Loucy (cell line): ENCODE results near the gene AURKAIP1.
"Not testable (repeated sequence)": the region's sequence is repeated elsewhere in the genome, so short reads cannot be mapped to it uniquely, and the experiment has no call there.

ENCODE experiments used
- EZH2phosphoT487 ChIP-seq: fragments of 200-600 bp; IDR thresholded peaks from 2 replicates; pipeline ENCODE4 v1.6.1; 2018; ENCODE audit warnings: antibody characterized with exemption, mild to moderate bottlenecking, moderate library complexity, borderline replicate concordance
- TF ChIP-seq, protein P1 (sequence below): fragments of 200-600 bp; sonication (generic); conservative IDR thresholded peaks from 2 replicates; pipeline ENCODE4 v1.5.1; 2014; ENCODE audit warnings: mild to moderate bottlenecking, antibody characterized with exemption, low read length

DNA sequence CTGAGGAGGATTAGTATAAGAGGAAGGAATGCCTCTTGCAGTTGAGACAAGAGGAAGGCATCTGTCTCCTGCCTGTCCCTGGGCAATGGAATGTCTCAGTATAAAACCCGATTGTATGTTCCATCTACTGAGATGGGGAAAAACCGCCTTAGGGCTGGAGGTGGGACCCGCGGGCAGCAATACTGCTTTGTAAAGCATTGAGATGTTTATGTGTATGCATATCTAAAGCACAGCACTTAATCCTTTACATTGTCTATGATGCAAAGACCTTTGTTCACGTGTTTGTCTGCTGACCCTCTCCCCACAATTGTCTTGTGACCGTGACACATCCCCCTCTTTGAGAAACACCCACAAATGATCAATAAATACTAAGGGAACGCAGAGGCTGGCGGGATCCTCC, 35.2 kb upstream of the AURKAIP1 start:
- TF ChIP-seq, protein P1, sequence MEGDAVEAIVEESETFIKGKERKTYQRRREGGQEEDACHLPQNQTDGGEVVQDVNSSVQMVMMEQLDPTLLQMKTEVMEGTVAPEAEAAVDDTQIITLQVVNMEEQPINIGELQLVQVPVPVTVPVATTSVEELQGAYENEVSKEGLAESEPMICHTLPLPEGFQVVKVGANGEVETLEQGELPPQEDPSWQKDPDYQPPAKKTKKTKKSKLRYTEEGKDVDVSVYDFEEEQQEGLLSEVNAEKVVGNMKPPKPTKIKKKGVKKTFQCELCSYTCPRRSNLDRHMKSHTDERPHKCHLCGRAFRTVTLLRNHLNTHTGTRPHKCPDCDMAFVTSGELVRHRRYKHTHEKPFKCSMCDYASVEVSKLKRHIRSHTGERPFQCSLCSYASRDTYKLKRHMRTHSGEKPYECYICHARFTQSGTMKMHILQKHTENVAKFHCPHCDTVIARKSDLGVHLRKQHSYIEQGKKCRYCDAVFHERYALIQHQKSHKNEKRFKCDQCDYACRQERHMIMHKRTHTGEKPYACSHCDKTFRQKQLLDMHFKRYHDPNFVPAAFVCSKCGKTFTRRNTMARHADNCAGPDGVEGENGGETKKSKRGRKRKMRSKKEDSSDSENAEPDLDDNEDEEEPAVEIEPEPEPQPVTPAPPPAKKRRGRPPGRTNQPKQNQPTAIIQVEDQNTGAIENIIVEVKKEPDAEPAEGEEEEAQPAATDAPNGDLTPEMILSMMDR = not testable (repeated sequence)
- not testable (repeated sequence) for TF ChIP-seq EZH2phosphoT487
